ENCODE data around the gene VPS8.

GRCh38 chr3:184811999-184812661, at the start of gene VPS8:
- peak; percentile 42 to 55 for TF ChIP-seq CTCF (conservative IDR thresholded peaks at IDR 0.05 in 1 of 2, IDR thresholded peaks at IDR 0.05 in 1 of 2; ENCODE audit: low read depth in 1 of 2, low read length in 2 of 2)
- TF ChIP-seq EZH2 (IDR thresholded peaks at IDR 0.05; ENCODE audit: low read length, missing control alignments) = no peak
